Pancreas (tissue), 10 donors: ENCODE data around the gene AGPAT4. TPM values are rescaled to one million over a fixed set of nuclear protein-coding genes. Genes with fewer than 3 reads are reported as not detected.

Experiments
- ATAC-seq, 4 donors: fragments of 200-7000 bp; cut with Tn5 transposase; one replicate each; pipeline versions ENCODE4 v1.8.0 to v1.9.1; 2020; ENCODE audit warnings: mild to moderate bottlenecking in 4 of 4, moderate library complexity in 4 of 4
- DNase-seq, 6 donors: peaks; one replicate each; pipeline ENCODE4 v3.0.0-alpha.2; 2020
- FAIRE-seq: peaks from 2 replicates; lab custom pipeline; 2012; peaks lifted over from hg19 to GRCh38; lab: Jason Lieb, UNC
- H3K27ac ChIP-seq, 4 donors: fragments of 200-600 bp; sonication (generic); 1 replicate in 3 of 4; 2 replicates in 1 of 4; pipeline versions ENCODE4 v1.5.0 to v1.8.0; 2020
- H3K27me3 ChIP-seq, 4 donors: fragments of 200-600 bp; one replicate each; pipeline ENCODE4 v1.8.0; 2021
- H3K36me3 ChIP-seq, 3 donors: fragments of 200-600 bp; sonication (generic) in 1 of 3; one replicate each; pipeline versions ENCODE4 v1.5.0 to v1.8.0; 2020 to 2021
- H3K4me1 ChIP-seq, 3 donors: fragments of 200-600 bp; one replicate each; pipeline ENCODE4 v1.8.0; 2021
- H3K4me3 ChIP-seq, 4 donors: fragments of 200-600 bp; sonication (generic) in 2 of 4; one replicate each; pipeline versions ENCODE4 v1.5.0 to v1.8.0; 2020 to 2021
- H3K9me3 ChIP-seq, 4 donors: fragments of 200-600 bp; one replicate each; pipeline ENCODE4 v1.8.0; 2021
- WGBS, 2 donors: extraction: QIAGEN DNeasy Blood & Tissue Kit; methylation state at CpG; one replicate each; pipeline ENCODE4 v1.1.7; 2013; 5-methylcytosine and 5-hydroxymethylcytosine counted together
- intact Hi-C, 3 donors: fragments of 100-400 bp; cut with DNase I; formaldehyde crosslinking; loops; one replicate each; pipeline versions ENCODE4 v1.11.1 to v1.14.2; 2022
- polyA plus RNA-seq, 2 donors: library from polyadenylated mRNA; stranded (reverse); fragments of 200-250 nt; gene quantifications; one replicate each; pipeline ENCODE4 v1.2.3, GENCODE V29; 2013
- total RNA-seq, 6 donors: library from RNA; stranded (reverse); fragmentation: NEBNext Ultra II Directional in 4 of 6; extraction: Animal tissue kit (Norgen Biotek cat#: 25700) in 4 of 6; gene quantifications; one replicate each; pipeline versions ENCODE4 v1.2.1 to v1.2.4, GENCODE V29; 2021 to 2023
- TF ChIP-seq, protein P1 (sequence below), 4 donors: fragments of 200-600 bp; sonication (generic) in 3 of 4; IDR thresholded peaks; one replicate each; pipeline versions ENCODE4 v1.5.0 to v1.8.0; 2021; ENCODE audit warnings: antibody characterized with exemption in 4 of 4
- donor health status: healthy with polysubstance abuse.
- donor health status: DM: no; HTN: no; CAD: no; lungs with moderate emphysema.
- donor health status: DM: no; HTN: no; CAD: no.
- donor health status: control.
- donor health status: control.
- donor health status: Bipolar disorder and iron deficiency.
- donor health status: DM: yes; HTN: yes; CAD: no.
- donor health status: DM: no; HTN: no; CAD: no.
- donor health status: DM: no; HTN: no; CAD: no.
- donor health status: DM: yes; HTN: yes; CAD: no.

Gene AGPAT4
- total and polyA plus RNA-seq, 8 donors, result 1.6 to 6.4 (median 2.3) TPM

- no peak overlapping the region for H3K27ac ChIP-seq
- H3K4me3 ChIP-seq, result no peak overlapping the region
- no peaks in the 10 kb centered on the region for H3K4me1 ChIP-seq
- 84 to 87% methylated on average over 8 of the region's 8 CpGs for WGBS, 2 donors
- TF ChIP-seq, protein P1, sequence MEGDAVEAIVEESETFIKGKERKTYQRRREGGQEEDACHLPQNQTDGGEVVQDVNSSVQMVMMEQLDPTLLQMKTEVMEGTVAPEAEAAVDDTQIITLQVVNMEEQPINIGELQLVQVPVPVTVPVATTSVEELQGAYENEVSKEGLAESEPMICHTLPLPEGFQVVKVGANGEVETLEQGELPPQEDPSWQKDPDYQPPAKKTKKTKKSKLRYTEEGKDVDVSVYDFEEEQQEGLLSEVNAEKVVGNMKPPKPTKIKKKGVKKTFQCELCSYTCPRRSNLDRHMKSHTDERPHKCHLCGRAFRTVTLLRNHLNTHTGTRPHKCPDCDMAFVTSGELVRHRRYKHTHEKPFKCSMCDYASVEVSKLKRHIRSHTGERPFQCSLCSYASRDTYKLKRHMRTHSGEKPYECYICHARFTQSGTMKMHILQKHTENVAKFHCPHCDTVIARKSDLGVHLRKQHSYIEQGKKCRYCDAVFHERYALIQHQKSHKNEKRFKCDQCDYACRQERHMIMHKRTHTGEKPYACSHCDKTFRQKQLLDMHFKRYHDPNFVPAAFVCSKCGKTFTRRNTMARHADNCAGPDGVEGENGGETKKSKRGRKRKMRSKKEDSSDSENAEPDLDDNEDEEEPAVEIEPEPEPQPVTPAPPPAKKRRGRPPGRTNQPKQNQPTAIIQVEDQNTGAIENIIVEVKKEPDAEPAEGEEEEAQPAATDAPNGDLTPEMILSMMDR (IDR thresholded peaks at IDR 0.05), result no peak
- no peaks in the 10 kb centered on the region for H3K9me3 ChIP-seq
- H3K27me3 ChIP-seq, result no peaks in the 10 kb centered on the region
- no peak for ATAC-seq
- intact Hi-C loops, result no loop called here
- DNase-seq, result no peak
- no peak for FAIRE-seq
- H3K36me3 ChIP-seq, result no peaks in the 10 kb centered on the region
Observed at GRCh38 chr6:161200610-161201370, 73.1 kb downstream of the AGPAT4 start.

- Histone ChIP-seq H3K36me3 (no peaks in the 10 kb centered on the region), H3K4me3 (no peak overlapping the region), H3K9me3 (no peaks in the 10 kb centered on the region), H3K27me3 (no peaks in the 10 kb centered on the region), H3K4me1 (no peaks in the 10 kb centered on the region), H3K27ac (no peak overlapping the region)
- intact Hi-C loops, result no loop called here
- ATAC-seq (peak in 2 of 4 donors; percentile 47 to 62), FAIRE-seq (no peak), DNase-seq (no peak)
- TF ChIP-seq, protein P1 (IDR thresholded peaks at IDR 0.05), result no peak
- WGBS, 2 donors, result 84 to 93% methylated on average over 4 of the region's 4 CpGs
Observed at GRCh38 chr6:161199850-161200249, 74.0 kb downstream of the AGPAT4 start.

DNA sequence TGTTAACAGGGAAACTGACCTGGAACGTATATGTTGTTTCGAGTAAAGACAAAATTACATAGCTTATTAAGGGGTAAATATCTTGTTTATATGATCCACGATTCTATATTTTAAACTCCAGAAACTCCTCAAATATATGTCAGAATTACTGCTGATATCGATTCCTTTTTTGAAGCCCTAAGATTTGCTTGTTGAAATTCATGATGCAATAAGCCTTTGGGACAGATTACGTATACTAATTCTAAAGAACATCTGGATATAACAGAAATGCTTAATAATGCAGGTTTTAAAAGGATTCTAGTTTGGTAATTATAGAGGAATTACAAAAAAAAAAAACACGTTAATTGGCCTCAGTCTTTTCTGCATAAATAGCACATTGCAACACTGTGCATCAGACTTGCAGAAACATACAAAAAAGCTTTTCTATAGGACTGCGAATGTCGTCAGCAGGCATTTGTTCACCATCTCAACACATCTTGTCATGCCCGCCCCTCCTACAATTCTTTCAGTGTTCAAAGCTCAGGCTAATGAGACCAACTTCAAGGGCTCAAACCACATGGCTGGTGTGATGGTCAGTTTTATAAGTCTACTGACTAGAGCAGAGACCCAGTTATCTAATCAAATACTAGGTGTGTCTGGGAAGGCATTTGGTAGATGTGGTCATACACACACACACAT, 74.9 kb downstream of the AGPAT4 start:
- no peaks in the 10 kb centered on the region for H3K9me3 ChIP-seq
- no peaks in the 10 kb centered on the region for H3K4me1 ChIP-seq
- no peak overlapping the region for H3K4me3 ChIP-seq
- no peak for ATAC-seq
- no peaks in the 10 kb centered on the region for H3K36me3 ChIP-seq
- FAIRE-seq, result no peak
- 86 to 93% methylated on average over 9 of the region's 9 CpGs for WGBS, 2 donors
- TF ChIP-seq, protein P1 (IDR thresholded peaks at IDR 0.05), result no peak
- H3K27me3 ChIP-seq, result no peaks in the 10 kb centered on the region
- intact Hi-C loops, result no loop called here
- H3K27ac ChIP-seq, result no peak overlapping the region
- no peak for DNase-seq

GRCh38 chr6:161198176-161198575, 75.7 kb downstream of the AGPAT4 start:
- DNase-seq, result no peak
- 67 to 70% methylated on average over 4 of the region's 4 CpGs for WGBS, 2 donors

More at GRCh38 chr6:161198176-161198575, 75.7 kb downstream of the AGPAT4 start:
- ATAC-seq, result no peak
- TF ChIP-seq, protein P1 (IDR thresholded peaks at IDR 0.05), result no peak
- H3K4me3 ChIP-seq, result no peak overlapping the region
- no peaks in the 10 kb centered on the region for H3K27me3 ChIP-seq
- no peaks in the 10 kb centered on the region for H3K9me3 ChIP-seq
- no peak overlapping the region for H3K27ac ChIP-seq
- no peak for FAIRE-seq
- no peaks in the 10 kb centered on the region for H3K36me3 ChIP-seq
- H3K4me1 ChIP-seq, result no peaks in the 10 kb centered on the region
- intact Hi-C loops, result no loop called here
